ENCODE data around the gene PRSS22. TPM values are rescaled to one million over a fixed set of nuclear protein-coding genes. Genes with fewer than 3 reads are reported as not detected.

The PRSS22 gene
- total and polyA plus RNA-seq, 2 donors (not counting 1 experiment from before 2014, with no cell fraction given), result not detected

- H3K4me1 Mint-ChIP-seq, result no peaks in the 10 kb centered on the region
- H4K20me1 ChIP-seq (ENCODE audit: control insufficient read depth, insufficient read depth, low read length, poor library complexity, severe bottlenecking), result no peaks in the 10 kb centered on the region
- no peak overlapping the region for H3K9ac ChIP-seq (ENCODE audit: low read length)
- WGBS (ENCODE audit: insufficient coverage), result 71% methylated on average over 4 of the region's 7 CpGs
- no peaks in the 10 kb centered on the region for H3K79me2 ChIP-seq (ENCODE audit: control insufficient read depth, insufficient read depth, low read length)
- TF ChIP-seq CTCF (IDR thresholded peaks at IDR 0.05) (no peak), EZH2 (IDR thresholded peaks at IDR 0.05; ENCODE audit: borderline replicate concordance, insufficient read depth, low read depth, low read length, poor library complexity, severe bottlenecking) (no peak)
- ChIA-PET CTCF (no interaction called here), POLR2A (no interaction called here)
- H3K9me3 Mint-ChIP-seq (ENCODE audit: insufficient read depth), result no peaks in the 10 kb centered on the region
- peaks cover 0 to 55% (median 5%) of the 10 kb centered on the region in 4 experiments for H3K27me3 ChIP-seq (replicated peaks in 1 of 4; ENCODE audit: control extremely low read depth in 1 of 4, control insufficient read depth in 3 of 4, insufficient read depth in 4 of 4, low read length in 3 of 4)
- H3K4me3 Mint-ChIP-seq, result no peak overlapping the region
- no peak overlapping the region for H2AFZ ChIP-seq (ENCODE audit: insufficient read depth, low read depth, low read length, poor library complexity, severe bottlenecking)
- H3K27ac ChIP-seq (ENCODE audit: low read length in 2 of 2), result no peak overlapping the region
- no peaks in the 10 kb centered on the region for H3K36me3 ChIP-seq (replicated peaks in 1 of 2; ENCODE audit: control extremely low read depth in 1 of 2, control insufficient read depth in 1 of 2, extremely low read depth in 1 of 2, insufficient read depth in 2 of 2, low read length in 1 of 2)
- no peaks in the 10 kb centered on the region for H3K4me1 ChIP-seq (ENCODE audit: control insufficient read depth in 2 of 2, insufficient read depth in 2 of 2, low read length in 2 of 2)
- H3K4me3 ChIP-seq (ENCODE audit: control extremely low read depth in 1 of 5, extremely low read depth in 1 of 5, insufficient read depth in 1 of 5, low read depth in 2 of 5, low read length in 4 of 5), result no peak overlapping the region
- no peaks in the 10 kb centered on the region for H3K9me3 ChIP-seq (ENCODE audit: control extremely low read depth in 1 of 3, control insufficient read depth in 2 of 3, insufficient read depth in 1 of 3, low read length in 2 of 3)
- intact Hi-C loops (cut with micrococcal nuclease), result no loop called here
- H3K4me2 ChIP-seq (replicated peaks; ENCODE audit: low read depth, low read length, poor library complexity, severe bottlenecking), result no peak overlapping the region
- no peak for DNase-seq
- ATAC-seq (ENCODE audit: low read depth), result no peak
- peaks cover 45% of the 10 kb centered on the region for H3K27me3 Mint-ChIP-seq
- no peak overlapping the region for H3K27ac Mint-ChIP-seq
Observed at GRCh38 chr16:2833776-2834175, 24.2 kb downstream of the PRSS22 start.

DNA sequence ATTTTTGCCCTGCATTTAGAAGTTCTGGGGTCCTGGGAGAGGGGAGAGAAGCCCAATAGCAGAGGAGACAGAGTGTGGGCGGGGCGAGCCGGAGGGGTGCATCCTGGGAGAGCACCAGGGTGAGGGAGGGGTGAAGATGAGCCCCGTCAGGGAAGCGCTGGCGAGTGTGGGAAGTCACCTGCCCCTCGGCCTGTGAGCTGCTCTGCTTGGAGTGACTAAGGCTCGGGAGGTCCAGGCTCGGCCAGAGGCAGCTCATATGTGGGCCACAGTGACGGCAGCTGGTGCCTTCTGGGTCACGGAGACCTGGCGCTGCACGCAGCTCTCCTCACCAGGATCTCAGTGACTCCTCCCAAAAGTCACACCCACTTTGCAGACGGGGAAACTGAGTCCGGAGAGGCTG lies 26.8 kb downstream of the PRSS22 start:
- Histone ChIP-seq H3K36me3 (replicated peaks in 1 of 2; ENCODE audit: control extremely low read depth in 1 of 2, control insufficient read depth in 1 of 2, extremely low read depth in 1 of 2, insufficient read depth in 2 of 2, low read length in 1 of 2) (no peaks in the 10 kb centered on the region), H3K9ac (ENCODE audit: low read length) (no peak overlapping the region), H4K20me1 (ENCODE audit: control insufficient read depth, insufficient read depth, low read length, poor library complexity, severe bottlenecking) (no peaks in the 10 kb centered on the region), H3K79me2 (ENCODE audit: control insufficient read depth, insufficient read depth, low read length) (no peaks in the 10 kb centered on the region), H3K4me3 (ENCODE audit: control extremely low read depth in 1 of 5, extremely low read depth in 1 of 5, insufficient read depth in 1 of 5, low read depth in 2 of 5, low read length in 4 of 5) (no peak overlapping the region), H3K27ac (ENCODE audit: low read length in 2 of 2) (no peak overlapping the region), H3K4me1 (ENCODE audit: control insufficient read depth in 2 of 2, insufficient read depth in 2 of 2, low read length in 2 of 2) (no peaks in the 10 kb centered on the region), H3K27me3 (replicated peaks in 1 of 4; ENCODE audit: control extremely low read depth in 1 of 4, control insufficient read depth in 3 of 4, insufficient read depth in 4 of 4, low read length in 3 of 4) (peaks cover 0 to 34% (median 5%) of the 10 kb centered on the region in 4 experiments), H3K9me3 (ENCODE audit: control extremely low read depth in 1 of 3, control insufficient read depth in 2 of 3, insufficient read depth in 1 of 3, low read length in 2 of 3) (no peaks in the 10 kb centered on the region), H3K4me2 (replicated peaks; ENCODE audit: low read depth, low read length, poor library complexity, severe bottlenecking) (no peak overlapping the region), H2AFZ (ENCODE audit: insufficient read depth, low read depth, low read length, poor library complexity, severe bottlenecking) (no peak overlapping the region)
- WGBS (ENCODE audit: insufficient coverage), result 95% methylated on average over 15 of the region's 15 CpGs
- intact Hi-C loops (cut with micrococcal nuclease), result no loop called here
- no peak for TF ChIP-seq CTCF (IDR thresholded peaks at IDR 0.05)
- no peak for TF ChIP-seq EZH2 (IDR thresholded peaks at IDR 0.05; ENCODE audit: borderline replicate concordance, insufficient read depth, low read depth, low read length, poor library complexity, severe bottlenecking)
- ChIA-PET CTCF (no interaction called here), POLR2A (no interaction called here)
- no peak for DNase-seq
- H3K27ac Mint-ChIP-seq, result no peak overlapping the region
- no peaks in the 10 kb centered on the region for H3K9me3 Mint-ChIP-seq (ENCODE audit: insufficient read depth)
- H3K27me3 Mint-ChIP-seq, result peaks cover 27% of the 10 kb centered on the region
- ATAC-seq (ENCODE audit: low read depth), result no peak
- H3K4me1 Mint-ChIP-seq, result no peaks in the 10 kb centered on the region
- H3K4me3 Mint-ChIP-seq, result no peak overlapping the region

Measured in B cell (primary cell).